ENCODE measurements around the gene CPEB1. TPM values are rescaled to one million over a fixed set of nuclear protein-coding genes. Genes with fewer than 3 reads are reported as not detected.

CPEB1 gene
- total RNA-seq, 1 experiment from 2014 or later = 1.0 TPM

DNA sequence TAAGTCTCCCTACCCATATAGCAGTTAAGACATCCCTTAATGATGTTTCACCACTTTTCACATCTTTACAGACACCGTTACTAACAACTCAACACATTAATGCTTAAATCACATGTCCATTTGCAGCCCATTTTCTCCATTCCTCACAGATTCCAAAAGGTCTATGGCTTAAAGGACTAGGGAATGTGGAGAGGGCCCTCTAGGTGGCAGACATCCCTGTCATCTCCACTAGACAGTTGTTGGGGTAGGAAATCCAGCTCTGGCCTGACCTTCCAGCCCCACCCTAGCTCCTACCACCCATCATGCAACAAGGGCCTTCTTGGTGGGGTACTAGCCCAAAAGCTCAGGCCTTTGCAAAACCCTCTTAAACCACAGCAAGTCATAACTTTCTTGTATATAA, 25.2 kb downstream of the CPEB1 start:
- no peak overlapping the region for H3K27ac Mint-ChIP-seq
- Histone ChIP-seq H3K23ac (ENCODE audit: insufficient read length, low read depth, low read length) (no peak overlapping the region), H2BK12ac (ENCODE audit: insufficient read length, low read depth, low read length) (no peak overlapping the region), H3K18ac (ENCODE audit: insufficient read length, low read depth, low read length) (no peak overlapping the region), H2AK5ac (ENCODE audit: insufficient read length, low read length) (no peak overlapping the region), H3K79me1 (ENCODE audit: insufficient read depth, low read depth, low read length, poor library complexity, severe bottlenecking) (no peaks in the 10 kb centered on the region), H2AFZ (ENCODE audit: low read length) (no peak overlapping the region), H4K8ac (replicated peaks; ENCODE audit: insufficient read length, low read depth, low read length) (no peak overlapping the region), H3K4me2 (ENCODE audit: insufficient read depth, insufficient read length, low read length) (no peak overlapping the region), H3K4ac (ENCODE audit: low read depth, low read length) (no peak overlapping the region), H2BK120ac (ENCODE audit: low read depth, low read length, poor library complexity, severe bottlenecking) (no peak overlapping the region), H2BK15ac (ENCODE audit: low read depth, low read length) (no peak overlapping the region), H3K4me1 (ENCODE audit: insufficient read depth, low read length) (no peaks in the 10 kb centered on the region), H3K23me2 (ENCODE audit: insufficient read length, low read depth, low read length, poor library complexity, severe bottlenecking) (no peaks in the 10 kb centered on the region), H4K20me1 (ENCODE audit: control insufficient read depth, insufficient read depth, insufficient read length) (no peaks in the 10 kb centered on the region), H2BK20ac (ENCODE audit: low read depth, low read length, poor library complexity, severe bottlenecking) (no peak overlapping the region), H3K9me3 (ENCODE audit: control insufficient read depth, low read depth, low read length) (no peaks in the 10 kb centered on the region), H4K5ac (ENCODE audit: insufficient read length, low read depth, low read length) (no peak overlapping the region), H3K9ac (ENCODE audit: extremely low read depth, insufficient read length, low read length) (no peak overlapping the region), H2BK5ac (ENCODE audit: insufficient read length, low read length) (no peak overlapping the region), H4K91ac (ENCODE audit: insufficient read length, low read depth, low read length) (no peak overlapping the region), H3K27ac (ENCODE audit: insufficient read length, low read depth, low read length) (no peak overlapping the region), H3K14ac (ENCODE audit: insufficient read depth, low read length) (no peak overlapping the region), H3K27me3 (ENCODE audit: insufficient read depth, low read length) (no peaks in the 10 kb centered on the region), H3K79me2 (ENCODE audit: insufficient read depth, low read length) (no peaks in the 10 kb centered on the region), H3K56ac (ENCODE audit: insufficient read length, low read depth, low read length) (no peak overlapping the region), H3T11ph (ENCODE audit: low read length) (no peak overlapping the region)
- DNase-seq = peak; percentile 36
- TF ChIP-seq, protein P1, sequence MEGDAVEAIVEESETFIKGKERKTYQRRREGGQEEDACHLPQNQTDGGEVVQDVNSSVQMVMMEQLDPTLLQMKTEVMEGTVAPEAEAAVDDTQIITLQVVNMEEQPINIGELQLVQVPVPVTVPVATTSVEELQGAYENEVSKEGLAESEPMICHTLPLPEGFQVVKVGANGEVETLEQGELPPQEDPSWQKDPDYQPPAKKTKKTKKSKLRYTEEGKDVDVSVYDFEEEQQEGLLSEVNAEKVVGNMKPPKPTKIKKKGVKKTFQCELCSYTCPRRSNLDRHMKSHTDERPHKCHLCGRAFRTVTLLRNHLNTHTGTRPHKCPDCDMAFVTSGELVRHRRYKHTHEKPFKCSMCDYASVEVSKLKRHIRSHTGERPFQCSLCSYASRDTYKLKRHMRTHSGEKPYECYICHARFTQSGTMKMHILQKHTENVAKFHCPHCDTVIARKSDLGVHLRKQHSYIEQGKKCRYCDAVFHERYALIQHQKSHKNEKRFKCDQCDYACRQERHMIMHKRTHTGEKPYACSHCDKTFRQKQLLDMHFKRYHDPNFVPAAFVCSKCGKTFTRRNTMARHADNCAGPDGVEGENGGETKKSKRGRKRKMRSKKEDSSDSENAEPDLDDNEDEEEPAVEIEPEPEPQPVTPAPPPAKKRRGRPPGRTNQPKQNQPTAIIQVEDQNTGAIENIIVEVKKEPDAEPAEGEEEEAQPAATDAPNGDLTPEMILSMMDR (conservative IDR thresholded peaks at IDR 0.05) = peak; percentile 56
- no CpG with 5 or more reads among the region's 1 CpG for whole genome bisulfite sequencing (ENCODE audit: extremely low coverage, insufficient read length, low lambda C conversion rate)
- H3K4me1 Mint-ChIP-seq = no peaks in the 10 kb centered on the region
- no peaks in the 10 kb centered on the region for H3K36me3 Mint-ChIP-seq (ENCODE audit: insufficient read depth in 1 of 3, low read depth in 3 of 3)
- H3K9me3 Mint-ChIP-seq = no peaks in the 10 kb centered on the region
- no peaks in the 10 kb centered on the region for H3K27me3 Mint-ChIP-seq (ENCODE audit: low read depth)
- H3K4me3 Mint-ChIP-seq = no peak overlapping the region

All from H9 (cell line).